HCT116 (cell line): ENCODE results near the gene CRIP1. TPM values are rescaled to one million over a fixed set of nuclear protein-coding genes. Genes with fewer than 3 reads are reported as not detected.

Source experiments
- ATAC-seq: fragments of 200-7000 bp; cut with Tn5 transposase; 2 replicates; pipeline ENCODE4 v1.9.1; 2020; ENCODE audit warnings: mild to moderate bottlenecking, moderate library complexity
- BruUV-seq: library from RNA; stranded (reverse); fragments of 400-500 nt; replicated peaks from 2 replicates; lab custom pipeline; 2021; lab: Mats Ljungman, UMichigan
- CTCF ChIA-PET: fragments of 300-600 bp; sonication (Branson Sonifier 250); formaldehyde crosslinking; loops from one replicate; lab custom pipeline; 2021; ENCODE audit warnings: antibody characterized with exemption; lab: Charles Lee
- POLR2A ChIA-PET: fragments of 300-600, 350-600 bp; sonication (Branson Sonifier 250); formaldehyde crosslinking; loops from one replicate; lab custom pipeline; 2021; ENCODE audit warnings: antibody characterized with exemption; lab: Charles Lee
- RAD21 ChIA-PET, 2 experiments: fragments of 300-600 bp; sonication (Branson Sonifier 250); formaldehyde crosslinking; loops; one replicate each; lab custom pipeline; 2023; ENCODE audit warnings: low total read pairs in 2 of 2; ENCODE audit not compliant: uncharacterized antibody in 2 of 2, unreplicated experiment in 2 of 2, low non-redundant PET in 1 of 2; lab: Charles Lee
- DNase-seq: peaks from one replicate; pipeline ENCODE4 v3.0.0-alpha.2; 2010; ENCODE audit warnings: low read depth, low spot score
- H2AFZ ChIP-seq: fragments of 200-600 bp; shearing (Covaris generic), sonication (generic); 2 replicates; pipeline ENCODE4 v1.6.1; 2017; ENCODE audit warnings: low read depth, mixed run types, mixed read lengths, antibody characterized with exemption, low read length; ENCODE audit not compliant: poor library complexity, severe bottlenecking
- H3K27ac ChIP-seq: 2 replicates; pipeline ENCODE4 v1.5.1; 2012; ENCODE audit warnings: low read depth, low read length
- H3K27me3 ChIP-seq: fragments of 200-600 bp; sonication (generic); 2 replicates; pipeline ENCODE4 v1.6.1; 2016; ENCODE audit warnings: mixed run types, low read length, mixed read lengths; ENCODE audit not compliant: insufficient read depth
- H3K36me3 ChIP-seq, 2 experiments: fragments of 200-500 bp in 1 of 2; fragments of 200-600 bp in 1 of 2; sonication (Bioruptor generic) in 1 of 2; sonication (generic) in 1 of 2; 2 replicates each; pipeline versions ENCODE4 v1.5.1 to v1.6.1; 2014 to 2016; ENCODE audit warnings: low read length in 2 of 2, inconsistent platforms in 1 of 2, mixed read lengths in 1 of 2, mixed run types in 1 of 2; ENCODE audit not compliant: insufficient read depth in 2 of 2, control insufficient read depth in 1 of 2
- H3K4me1 ChIP-seq, 2 experiments: fragments of 200-600 bp in 1 of 2; sonication (generic) in 1 of 2; 2 replicates each; pipeline versions ENCODE4 v1.5.1 to v1.6.1; 2012 to 2017; ENCODE audit warnings: low read length in 2 of 2, inconsistent platforms in 1 of 2, mild to moderate bottlenecking in 1 of 2, mixed read lengths in 1 of 2, mixed run types in 1 of 2, moderate library complexity in 1 of 2; ENCODE audit not compliant: insufficient read depth in 2 of 2, control insufficient read depth in 1 of 2
- H3K4me2 ChIP-seq: fragments of 200-600 bp; sonication (generic); 2 replicates; pipeline ENCODE4 v1.6.1; 2017; ENCODE audit warnings: mixed run types, low read length, mixed read lengths
- H3K4me3 ChIP-seq, 2 experiments: fragments of 200-600 bp in 1 of 2; sonication (generic) in 1 of 2; replicated peaks in 1 of 2; 2 replicates each; pipeline ENCODE4 v1.5.1; 2011 to 2016; ENCODE audit warnings: low read length in 2 of 2, control low read depth in 1 of 2, low read depth in 1 of 2, mild to moderate bottlenecking in 1 of 2, mixed read lengths in 1 of 2, mixed run types in 1 of 2
- H3K79me2 ChIP-seq: fragments of 200-600 bp; sonication (generic); 2 replicates; pipeline ENCODE4 v1.6.1; 2017; ENCODE audit warnings: mild to moderate bottlenecking, mixed run types, low read length, moderate library complexity, mixed read lengths; ENCODE audit not compliant: insufficient read depth
- H3K9ac ChIP-seq: fragments of 200-600 bp; sonication (generic); 2 replicates; pipeline ENCODE4 v1.6.1; 2016; ENCODE audit warnings: low read length, mixed read lengths
- H3K9me2 ChIP-seq: fragments of 200-600 bp; sonication (generic), shearing (Covaris generic); 2 replicates; pipeline ENCODE4 v1.6.1; 2017; ENCODE audit warnings: mixed run types, mild to moderate bottlenecking, moderate library complexity; ENCODE audit not compliant: insufficient read depth
- H3K9me3 ChIP-seq, 2 experiments: fragments of 200-500 bp in 1 of 2; fragments of 200-600 bp in 1 of 2; sonication (Bioruptor generic) in 1 of 2; sonication (generic) in 1 of 2; 2 replicates each; pipeline ENCODE4 v1.6.1; 2014 to 2017; ENCODE audit warnings: low read length in 2 of 2, mixed read lengths in 2 of 2, inconsistent platforms in 1 of 2, low read depth in 1 of 2, mild to moderate bottlenecking in 1 of 2, mixed run types in 1 of 2, moderate library complexity in 1 of 2; ENCODE audit not compliant: control insufficient read depth in 1 of 2, insufficient read depth in 1 of 2
- H4K20me1 ChIP-seq: fragments of 200-600 bp; sonication (generic), shearing (Covaris generic); 2 replicates; pipeline ENCODE4 v1.6.1; 2017; ENCODE audit warnings: mixed run types, mild to moderate bottlenecking, moderate library complexity; ENCODE audit not compliant: insufficient read depth
- ATF3 ChIP-seq: IDR thresholded peaks from 2 replicates; pipeline ENCODE4 v1.6.1; 2012
- CEBPB ChIP-seq: IDR thresholded peaks from 2 replicates; pipeline ENCODE4 v1.6.1; 2012; ENCODE audit warnings: low read depth
- CTCF ChIP-seq, 3 experiments: fragments of 200-600 bp in 1 of 3; sonication (generic) in 1 of 3; IDR thresholded peaks in 2 of 3; conservative IDR thresholded peaks in 1 of 3; 2 replicates each; pipeline ENCODE4 v1.5.1; 2012 to 2017; ENCODE audit warnings: low read depth in 2 of 3, low read length in 2 of 3, antibody characterized with exemption in 1 of 3, borderline replicate concordance in 1 of 3, control low read depth in 1 of 3, mild to moderate bottlenecking in 1 of 3, mixed read lengths in 1 of 3, mixed run types in 1 of 3, moderate library complexity in 1 of 3; ENCODE audit not compliant: insufficient read depth in 1 of 3
- EZH2phosphoT487 ChIP-seq: fragments of 200-600 bp; IDR thresholded peaks from 2 replicates; pipeline ENCODE4 v1.6.1; 2018; ENCODE audit warnings: antibody characterized with exemption, borderline replicate concordance
- FOSL1 ChIP-seq: IDR thresholded peaks from 2 replicates; pipeline ENCODE4 v1.6.1; 2012; ENCODE audit warnings: low read depth
- JUND ChIP-seq: IDR thresholded peaks from 2 replicates; pipeline ENCODE4 v1.6.1; 2012
- MAX ChIP-seq: IDR thresholded peaks from 2 replicates; pipeline ENCODE4 v1.6.1; 2012
- POLR2A ChIP-seq: IDR thresholded peaks from 2 replicates; pipeline ENCODE4 v1.7.0; 2011; ENCODE audit warnings: borderline replicate concordance; ENCODE audit not compliant: insufficient read depth, insufficient read length; ENCODE audit errors: extremely low read depth
- POLR2AphosphoS5 ChIP-seq: IDR thresholded peaks from 2 replicates; pipeline ENCODE4 v1.6.1; 2011; ENCODE audit warnings: mild to moderate bottlenecking, low read depth, low read length, moderate library complexity
- RAD21 ChIP-seq: IDR thresholded peaks from 2 replicates; pipeline ENCODE4 v1.6.1; 2012; ENCODE audit warnings: low read depth, mild to moderate bottlenecking
- SIN3A ChIP-seq: IDR thresholded peaks from 2 replicates; pipeline ENCODE4 v1.6.1; 2012; ENCODE audit warnings: low read depth
- SRF ChIP-seq: IDR thresholded peaks from 2 replicates; pipeline ENCODE4 v1.6.1; 2012; ENCODE audit warnings: low read depth
- TCF7L2 ChIP-seq: IDR thresholded peaks from 2 replicates; pipeline ENCODE4 v1.7.0; 2011; ENCODE audit warnings: borderline replicate concordance, inconsistent platforms; ENCODE audit not compliant: insufficient read depth, insufficient read length; ENCODE audit errors: extremely low read depth
- ZFX ChIP-seq: fragments of 450-650 bp; IDR thresholded peaks from 2 replicates; pipeline ENCODE4 v1.6.1; 2017
- intact Hi-C: fragments of 100-400 bp; cut with micrococcal nuclease; formaldehyde crosslinking; loops from 2 replicates; pipeline ENCODE4 v1.10.0; 2022
- total RNA-seq: library from RNA; stranded (reverse); gene quantifications from one replicate; pipeline ENCODE4 v1.2.1, GENCODE V29; 2021; ENCODE audit not compliant: unreplicated experiment

The CRIP1 gene
- total RNA-seq, 1 experiment from 2014 or later: 260 TPM

- Histone ChIP-seq H3K79me2 (peaks cover 47% of the 10 kb centered on the region), H3K9me2 (no peaks in the 10 kb centered on the region), H3K36me3 (peaks cover 6 to 12% of the 10 kb centered on the region in 2 experiments; a peak in 2 of 4 replicates), H3K4me1 (no peaks in the 10 kb centered on the region), H3K9ac (no peak overlapping the region), H3K27ac (no peak overlapping the region), H2AFZ (no peak overlapping the region), H3K4me3 (no peak overlapping the region), H3K27me3 (no peaks in the 10 kb centered on the region), H3K4me2 (no peak overlapping the region), H3K9me3 (no peaks in the 10 kb centered on the region), H4K20me1 (peaks cover 5% of the 10 kb centered on the region; the same call in 1 of the 2 replicates)
- no TSS peak for BruUV-seq
- POLR2A ChIA-PET: no interaction called here
- intact Hi-C loops: no loop called here
- CTCF ChIA-PET: no interaction called here
- DNase-seq: no peak
- no peak for TF ChIP-seq SRF
- no peak for TF ChIP-seq EZH2phosphoT487
- no peak for TF ChIP-seq CTCF (IDR thresholded peaks at IDR 0.05 in 2 of 3, conservative IDR thresholded peaks at IDR 0.05 in 1 of 3; ENCODE audit: borderline replicate concordance in 1 of 3, insufficient read depth in 1 of 3, low read depth in 2 of 3, low read length in 2 of 3)
- TF ChIP-seq MAX: no peak
- RAD21 ChIA-PET: no interaction called here
- no peak for ATAC-seq
These were observed 46.2 kb upstream of the CRIP1 start for GRCh38 chr14:105440554-105440900.

- intact Hi-C loops: no loop called here
- no peak for TF ChIP-seq CEBPB
- TF ChIP-seq ATF3: no peak
- TF ChIP-seq MAX: no peak
- no peak for TF ChIP-seq FOSL1
- TF ChIP-seq JUND: no peak
- no peak for TF ChIP-seq RAD21
- TF ChIP-seq POLR2AphosphoS5: no peak
- no peak for TF ChIP-seq ZFX
- no peak for TF ChIP-seq POLR2A
- TF ChIP-seq TCF7L2: no peak
- TF ChIP-seq SIN3A: no peak
- no peak for TF ChIP-seq CTCF (IDR thresholded peaks at IDR 0.05 in 2 of 3, conservative IDR thresholded peaks at IDR 0.05 in 1 of 3; ENCODE audit: borderline replicate concordance in 1 of 3, insufficient read depth in 1 of 3, low read depth in 2 of 3, low read length in 2 of 3)
- H3K9me3 ChIP-seq: no peaks in the 10 kb centered on the region
- RAD21 ChIA-PET: no interaction called here
- H3K9ac ChIP-seq: no peak overlapping the region
- peaks cover 6 to 12% of the 10 kb centered on the region in 2 experiments; a peak in 2 of 4 replicates for H3K36me3 ChIP-seq
- peaks cover 42% of the 10 kb centered on the region for H3K79me2 ChIP-seq
- CTCF ChIA-PET: no interaction called here
- POLR2A ChIA-PET: no interaction called here
- H3K27ac ChIP-seq: no peak overlapping the region
- no peaks in the 10 kb centered on the region for H3K9me2 ChIP-seq
- peaks cover 2% of the 10 kb centered on the region; the same call in 1 of the 2 replicates for H4K20me1 ChIP-seq
- no peak for ATAC-seq
- no peak overlapping the region for H3K4me3 ChIP-seq
- DNase-seq: no peak
- no peaks in the 10 kb centered on the region for H3K4me1 ChIP-seq
- BruUV-seq: no TSS peak
- no peak overlapping the region for H3K4me2 ChIP-seq
- no peak overlapping the region for H2AFZ ChIP-seq
- H3K27me3 ChIP-seq: no peaks in the 10 kb centered on the region
These were observed 45.7 kb upstream of the CRIP1 start for GRCh38 chr14:105440992-105441391.
